Erythroblast (primary cell): ENCODE results near the gene HOXB6.

Source experiments
- DNase-seq, 2 experiments: peaks; one replicate each; lab custom pipeline; 2025; lab: John Stamatoyannopoulos, UW
- GATA1 ChIP-seq: IDR thresholded peaks from 2 replicates; pipeline ENCODE4 v1.6.1; 2011; ENCODE audit warnings: low read depth, mild to moderate bottlenecking, control low read depth, low read length, moderate library complexity
- POLR2A ChIP-seq: IDR thresholded peaks from 2 replicates; pipeline ENCODE4 v1.6.1; 2011; ENCODE audit warnings: mild to moderate bottlenecking, low read length

The HOXB6 gene

DNA sequence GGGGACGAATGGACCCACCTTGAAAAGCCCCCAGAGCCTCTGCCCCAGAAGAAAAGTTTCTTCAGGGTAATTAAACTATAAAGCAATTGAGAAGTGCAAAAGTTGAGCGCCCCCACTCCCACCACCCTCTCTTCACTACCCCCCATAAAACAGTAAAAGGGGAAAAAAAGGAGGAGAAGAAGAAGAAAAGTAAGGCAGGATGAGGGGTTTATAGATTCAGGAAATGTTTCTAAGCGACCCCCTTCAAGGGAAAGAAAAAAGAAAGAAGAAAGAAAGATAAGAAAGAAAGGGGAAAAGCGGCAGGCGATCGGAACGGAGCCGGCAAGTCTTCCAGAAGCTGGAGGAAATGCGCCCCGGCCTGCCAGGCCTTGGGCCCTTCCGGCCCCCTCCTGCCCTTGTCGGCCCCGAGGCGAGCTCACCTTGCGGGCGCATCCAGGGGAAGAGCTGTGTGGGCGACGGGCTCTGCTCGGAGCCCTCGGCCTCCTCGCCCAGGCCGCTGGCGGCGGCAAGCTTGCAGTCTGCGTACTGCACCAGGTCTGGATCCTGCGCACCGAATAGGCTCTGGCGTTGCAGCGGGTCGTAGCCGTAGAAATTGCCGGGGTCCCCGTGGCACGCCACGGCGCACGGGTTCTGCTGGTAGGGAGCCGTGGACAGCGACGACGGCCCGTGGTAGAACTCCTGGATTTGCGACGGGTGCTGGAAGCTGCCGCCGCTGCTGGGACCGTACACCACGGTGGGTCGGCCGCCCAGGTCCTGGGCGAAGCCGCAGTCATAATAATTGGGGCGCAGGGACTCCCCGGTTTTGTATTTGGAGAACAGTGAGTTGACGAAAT lies 9.3 kb upstream of the HOXB6 start:
- peak; percentile 23 to 30 for DNase-seq
- TF ChIP-seq POLR2A (no peak), GATA1 (no peak)

DNA sequence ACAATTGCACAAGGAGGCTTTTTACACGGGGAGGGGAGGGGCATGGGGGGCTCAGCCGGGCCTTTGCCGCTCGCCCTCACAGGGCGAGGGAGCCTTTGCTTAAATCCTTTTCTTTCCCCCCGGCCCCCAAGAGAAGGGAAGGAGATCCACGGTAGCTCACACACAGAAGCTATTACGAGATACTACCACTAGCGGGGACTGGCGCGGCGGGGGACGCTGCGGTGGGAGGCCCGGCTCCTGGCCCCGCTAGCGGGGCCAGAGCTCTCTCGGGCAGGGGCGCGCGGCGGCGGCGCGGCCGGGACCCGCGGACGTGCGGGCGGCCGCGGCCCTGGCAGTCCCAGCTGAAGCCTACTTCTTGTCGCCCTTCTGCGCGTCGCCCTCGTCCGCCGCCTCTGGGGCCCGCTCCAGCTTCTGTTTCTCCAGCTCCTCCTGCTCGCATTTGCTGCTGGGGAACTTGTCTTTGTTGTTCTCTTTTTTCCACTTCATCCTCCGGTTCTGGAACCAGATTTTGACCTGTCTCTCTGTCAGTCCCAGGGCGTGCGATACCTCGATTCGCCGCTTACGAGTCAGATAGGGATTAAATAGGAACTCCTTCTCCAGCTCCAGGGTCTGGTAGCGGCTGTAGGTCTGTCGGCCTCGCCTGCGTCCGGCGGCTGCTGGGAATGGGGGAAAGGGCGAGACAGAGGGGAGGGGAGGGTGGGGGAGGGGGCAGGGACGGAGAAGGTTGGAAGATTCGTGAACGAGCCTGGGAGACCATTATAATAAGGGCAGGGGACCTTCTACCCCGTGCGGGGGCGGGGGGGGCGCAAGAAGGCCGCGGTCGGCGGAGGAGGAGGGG lies 8.3 kb upstream of the HOXB6 start:
- TF ChIP-seq GATA1, result no peak
- TF ChIP-seq POLR2A, result no peak
- peak; percentile 47 for DNase-seq

DNA sequence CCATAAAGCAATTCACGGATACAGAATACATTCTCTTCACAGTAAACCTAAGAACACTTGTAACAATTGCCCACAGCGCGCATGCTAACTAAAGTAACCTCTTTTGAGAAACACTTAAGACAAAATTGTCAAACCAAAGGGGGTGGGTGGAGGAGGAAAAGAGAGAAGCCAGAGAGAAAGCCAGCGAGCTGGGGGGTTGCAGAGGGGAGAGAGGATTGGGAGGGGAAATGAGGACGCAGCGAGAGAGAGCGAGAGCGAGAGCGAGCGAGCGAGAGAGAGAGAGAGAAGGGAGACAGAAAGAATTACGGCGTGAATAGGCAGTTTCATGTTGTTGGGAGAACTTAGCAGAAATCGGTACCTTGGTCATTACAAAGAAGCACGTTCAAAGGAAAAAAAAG lies 7.7 kb upstream of the HOXB6 start:
- DNase-seq, result peak in 1 of 2 experiments; percentile 30
- no peak for TF ChIP-seq POLR2A
- TF ChIP-seq GATA1, result no peak

DNA sequence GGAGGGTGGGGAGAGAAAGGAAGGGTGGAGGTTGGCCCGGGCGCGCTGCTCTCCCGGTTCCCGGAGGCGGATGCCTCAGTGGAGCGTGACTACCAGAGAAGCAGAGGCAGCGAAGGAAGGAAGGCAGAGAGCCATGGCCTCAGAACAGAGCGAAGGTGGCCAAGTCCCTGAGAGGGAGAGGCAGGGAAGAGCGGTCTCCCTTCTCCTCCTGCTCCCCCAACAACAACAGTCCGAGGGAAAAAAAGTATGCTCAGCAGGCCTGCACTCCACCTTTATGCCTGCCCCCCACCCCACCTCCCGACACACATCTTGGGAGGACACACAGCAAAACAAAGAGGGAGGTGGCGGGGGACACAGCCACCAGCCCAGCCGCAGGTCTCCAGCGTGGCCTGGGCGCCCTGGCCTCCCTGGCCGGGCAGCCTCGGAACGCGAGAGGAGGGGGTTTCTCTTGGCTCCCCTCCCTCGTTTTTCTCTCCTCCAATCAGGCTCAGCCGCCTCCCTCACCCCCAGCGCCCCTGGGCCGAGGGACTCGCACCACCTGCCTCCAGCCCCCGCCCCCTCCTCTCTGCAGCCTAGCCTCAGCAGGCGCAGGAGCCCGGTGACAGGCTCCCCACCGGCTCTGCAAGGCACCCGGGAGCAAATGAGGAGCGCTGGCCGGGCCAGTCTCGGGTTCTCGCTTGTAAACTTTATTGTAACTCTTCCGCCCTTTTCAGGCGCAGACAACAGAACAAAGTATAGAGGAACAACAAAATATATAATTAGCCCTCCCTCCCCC lies 7.1 kb upstream of the HOXB6 start:
- no peak for TF ChIP-seq GATA1
- TF ChIP-seq POLR2A, result no peak
- DNase-seq, result no peak

DNA sequence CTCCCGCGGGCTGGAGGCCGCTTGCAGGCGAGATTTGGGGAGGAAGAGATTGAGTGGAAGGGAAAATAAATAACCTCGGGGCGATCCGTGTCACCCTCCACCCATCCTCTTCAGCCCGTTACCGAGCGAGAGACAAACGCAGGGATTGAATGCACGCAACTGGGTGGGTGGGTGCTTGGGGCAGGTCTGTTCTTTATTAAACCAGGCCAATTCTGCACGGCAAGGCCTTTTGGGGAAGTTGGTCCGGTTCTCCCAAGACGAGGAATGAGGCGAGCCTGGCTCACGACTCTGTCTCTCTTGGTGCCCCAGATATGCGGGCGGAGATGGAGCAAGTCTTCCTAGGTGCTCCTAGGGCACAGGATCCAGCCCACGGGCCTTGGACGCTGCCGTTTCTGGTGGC lies 6.4 kb upstream of the HOXB6 start:
- no peak for DNase-seq
- TF ChIP-seq GATA1 (no peak), POLR2A (no peak)

DNA sequence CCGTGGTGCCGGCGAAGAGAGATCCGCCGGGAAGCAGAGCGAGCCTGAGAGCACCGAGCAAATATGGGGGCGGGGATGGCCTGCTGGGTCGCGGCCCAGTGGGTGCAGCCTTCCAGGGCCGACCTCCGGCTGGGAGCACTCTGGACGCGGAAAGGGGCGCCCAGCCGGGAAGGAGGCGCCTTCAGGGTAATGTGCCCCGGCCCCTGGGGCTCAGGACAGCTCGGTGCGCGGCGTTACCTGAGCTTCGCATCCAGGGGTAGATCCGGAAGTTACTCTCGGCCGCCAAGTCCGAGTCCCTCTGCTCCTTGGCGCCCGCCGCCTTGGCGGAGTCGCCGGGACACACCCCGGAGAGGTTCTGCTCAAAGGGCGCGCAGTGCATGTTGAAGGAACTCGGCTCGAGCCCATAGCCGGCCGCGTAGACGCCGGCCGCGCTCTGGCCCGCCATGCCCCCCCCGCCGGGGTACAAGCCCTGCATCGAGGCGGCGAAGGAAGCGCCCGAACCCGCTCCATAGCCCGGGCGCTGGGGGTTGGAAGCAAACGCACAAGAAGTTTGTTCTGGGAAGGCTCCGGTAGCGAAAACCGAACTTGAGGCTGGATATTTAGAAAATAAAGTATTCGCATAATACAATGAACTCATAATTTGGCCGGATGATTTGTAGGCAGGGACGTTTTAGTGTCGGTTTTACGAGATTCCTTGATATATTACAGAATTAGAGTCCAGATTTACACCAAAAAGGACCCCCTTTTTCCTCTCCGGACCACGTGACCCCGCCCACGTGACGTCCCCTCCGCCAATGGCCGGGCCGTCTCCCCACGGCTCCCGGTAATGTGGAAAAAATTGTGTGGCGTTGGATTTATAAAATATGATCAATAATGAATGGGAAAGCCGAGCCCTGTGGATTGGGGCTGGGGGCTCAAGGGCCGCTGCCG lies 5.8 kb upstream of the HOXB6 start, which contains the start of gene HOXB7:
Gene HOXB7 (minus strand): TSS at position 736 of the 930 bp plus-strand sequence. CDS start 99 bp downstream, at position 637.
- DNase-seq, result peak; percentile 42 to 62

DNA sequence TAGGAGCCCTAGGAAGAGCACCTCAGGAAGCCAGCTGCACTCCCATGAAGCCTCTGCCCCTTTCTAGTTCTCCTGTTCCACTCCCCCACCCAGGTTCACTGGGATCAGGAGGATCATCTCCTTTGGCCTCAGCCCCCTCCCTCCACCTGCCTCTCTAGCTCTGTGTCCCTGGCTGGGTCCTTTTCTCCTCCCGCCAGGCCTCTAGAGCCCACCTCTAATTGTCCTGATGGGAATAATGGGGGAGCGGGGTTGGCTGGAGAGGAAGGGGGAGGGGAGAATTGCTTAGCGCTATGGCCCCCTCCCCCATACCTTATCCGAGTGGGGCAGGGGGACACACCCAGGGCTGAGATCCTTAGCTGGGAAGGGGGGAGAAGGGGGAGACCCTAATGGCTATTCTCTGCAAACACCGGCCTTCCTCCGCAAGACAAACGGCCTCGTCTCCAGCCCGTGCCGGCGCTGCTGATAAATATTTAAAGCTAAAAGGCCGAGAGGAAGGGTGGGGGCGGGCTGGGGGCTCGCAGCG lies 5.0 kb upstream of the HOXB6 start:
- DNase-seq, result no peak

More for the DNA sequence above, 5.8 kb upstream of the HOXB6 start, which contains the start of gene HOXB7:
- TF ChIP-seq GATA1 (no peak), POLR2A (no peak)

DNA sequence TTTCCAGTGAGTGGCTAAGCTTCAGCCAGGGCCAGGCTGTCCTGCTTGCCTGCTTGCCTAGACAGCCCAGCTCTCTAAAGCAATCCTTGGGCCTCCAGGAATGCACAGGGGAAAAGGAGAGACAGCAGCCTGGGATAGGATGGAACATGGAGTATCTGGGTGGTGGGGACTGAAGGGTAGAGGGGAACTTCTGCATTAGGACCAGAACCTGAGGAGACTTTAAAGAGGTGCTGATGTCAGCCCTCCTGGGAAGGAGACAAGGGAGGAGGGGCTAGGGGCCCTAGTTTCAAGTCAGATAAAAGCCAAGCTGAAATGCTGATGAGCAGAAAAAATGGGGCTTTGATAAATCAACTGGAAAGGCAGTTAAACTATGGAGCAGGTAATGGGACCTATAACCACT lies 4.2 kb upstream of the HOXB6 start:
- no peak for DNase-seq
- TF ChIP-seq POLR2A (no peak), GATA1 (no peak)

More for the DNA sequence above, 5.0 kb upstream of the HOXB6 start:
- no peak for TF ChIP-seq GATA1
- TF ChIP-seq POLR2A, result no peak

DNA sequence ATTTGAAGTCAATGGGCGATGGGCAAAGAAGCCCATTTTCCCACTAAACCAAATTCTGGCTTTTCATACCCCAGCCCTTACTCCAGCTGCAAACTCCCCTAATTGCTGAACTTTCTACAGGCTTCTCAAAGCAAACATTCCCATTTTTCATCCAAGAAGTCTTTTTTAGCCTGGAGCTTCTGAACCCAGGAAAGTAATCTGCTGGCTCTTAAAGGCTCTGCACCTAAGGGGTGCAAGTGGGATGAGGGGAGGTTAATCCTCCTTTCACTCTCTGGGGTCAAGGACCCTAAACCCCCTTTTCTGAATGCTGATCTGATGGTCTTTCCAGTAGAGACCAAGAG lies 3.7 kb upstream of the HOXB6 start:
- TF ChIP-seq GATA1 (no peak), POLR2A (no peak)
- DNase-seq, result no peak

DNA sequence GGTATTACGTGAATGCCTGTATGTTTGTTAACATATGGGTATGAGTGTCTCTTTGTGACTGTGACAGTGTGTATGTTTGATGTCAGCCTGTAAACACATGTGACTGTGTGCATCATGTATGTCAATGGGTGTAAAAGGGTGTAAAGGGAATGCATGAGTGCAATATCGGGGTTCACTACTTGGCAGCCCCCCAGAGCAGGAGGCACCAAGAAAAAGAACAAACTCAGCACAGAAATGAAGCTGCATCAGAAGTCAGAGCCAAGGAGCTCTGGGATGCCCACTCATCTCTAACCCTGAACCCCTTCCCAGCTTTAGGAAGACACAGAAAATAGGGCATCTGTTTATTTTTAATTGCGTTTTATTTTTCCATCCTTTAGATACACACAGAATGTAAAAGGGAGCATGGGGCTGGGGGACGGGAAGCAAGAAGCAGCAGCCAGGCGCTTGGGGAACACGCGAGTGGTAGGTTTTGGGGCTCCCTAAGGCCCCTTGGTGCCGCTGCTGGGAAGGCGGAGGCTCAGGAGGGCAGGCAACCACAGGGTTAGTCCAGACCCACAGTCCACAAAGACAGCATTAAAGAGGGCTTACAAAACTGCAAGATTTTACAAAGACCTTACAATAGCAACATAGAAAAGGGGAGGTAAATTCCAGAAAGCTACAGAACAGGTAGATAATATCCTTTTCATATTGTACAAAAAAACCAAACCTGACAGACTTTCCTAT lies 2.3 kb upstream of the HOXB6 start:
- no peak for TF ChIP-seq GATA1
- no peak for TF ChIP-seq POLR2A
- no peak for DNase-seq

DNA sequence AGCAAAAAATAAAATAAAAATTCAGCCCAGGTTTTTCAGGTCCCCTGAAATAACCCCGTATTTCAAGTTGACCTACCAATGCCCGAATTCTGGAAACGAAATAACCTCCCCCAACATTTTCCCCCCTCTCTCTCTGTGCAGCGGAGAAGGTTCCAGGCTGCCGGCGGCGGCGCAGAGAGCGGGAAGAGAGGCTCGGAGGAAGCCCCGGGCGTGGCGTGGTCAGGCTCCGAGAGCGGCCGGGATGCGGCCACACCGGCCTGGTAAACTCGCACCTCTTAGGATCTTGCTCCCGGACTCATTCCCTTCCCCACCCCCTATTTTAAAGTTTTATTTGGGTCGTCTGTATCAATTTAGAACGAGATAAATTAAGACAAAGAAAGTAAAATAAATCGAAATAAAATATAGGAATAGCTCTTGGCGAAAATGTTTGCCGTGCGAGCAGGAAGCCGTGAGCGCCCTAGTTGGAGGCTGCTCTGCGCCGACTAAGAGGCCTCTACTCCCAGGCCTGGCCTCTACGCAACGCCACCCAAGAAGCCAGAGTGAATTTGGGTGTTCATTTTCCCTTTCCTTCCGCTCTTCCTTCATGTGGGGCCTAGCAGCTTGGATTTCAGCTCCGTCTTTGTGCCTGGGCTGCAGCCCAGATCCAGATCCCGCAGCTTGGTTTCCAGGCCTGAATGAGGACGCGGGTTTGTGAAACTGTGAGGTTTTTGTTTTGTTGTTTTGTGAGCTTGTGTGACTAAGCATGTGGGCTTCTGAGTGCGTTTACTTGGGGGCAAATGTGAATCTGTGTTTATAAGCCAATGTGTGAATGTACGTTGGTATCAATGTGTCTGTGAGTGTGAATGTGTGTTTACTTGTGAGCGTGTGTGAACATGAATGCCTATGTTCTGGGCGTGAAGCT lies 1.5 kb upstream of the HOXB6 start:
- no peak for DNase-seq
- TF ChIP-seq GATA1, result no peak
- TF ChIP-seq POLR2A, result no peak
